Natural killer cell (primary cell): ENCODE measurements around the gene TRIM37. TPM values are rescaled to one million over a fixed set of nuclear protein-coding genes. Genes with fewer than 3 reads are reported as not detected.
"Not testable (repeated sequence)": the region's sequence is repeated elsewhere in the genome, so short reads cannot be mapped to it uniquely, and the experiment has no call there.

Source experiments
- ATAC-seq, 3 donors: fragments of 150-1000 bp in 2 of 3; fragments of 200-7000 bp in 1 of 3; cut with Tn5 transposase; 1 replicate in 1 of 3; 2 replicates in 2 of 3; pipeline ENCODE4 v1.10.0; 2021; ENCODE audit warnings: mild to moderate bottlenecking in 2 of 3, moderate library complexity in 2 of 3
- DNase-seq, 2 donors: peaks; one replicate each; pipeline versions ENCODE4 v3.0.0 to v3.0.0-alpha.2; 2013 to 2021; ENCODE audit warnings: mixed read lengths in 1 of 2
- H3K27ac ChIP-seq: one replicate; pipeline ENCODE4 v1.5.1; 2013; ENCODE audit warnings: mild to moderate bottlenecking, low read length
- H3K27me3 ChIP-seq: one replicate; pipeline ENCODE4 v1.6.1; 2013; ENCODE audit warnings: low read length; ENCODE audit not compliant: control insufficient read depth, insufficient read depth
- H3K36me3 ChIP-seq: one replicate; pipeline ENCODE4 v1.6.1; 2013; ENCODE audit warnings: low read length; ENCODE audit not compliant: control insufficient read depth, insufficient read depth
- H3K4me1 ChIP-seq: one replicate; pipeline ENCODE4 v1.6.1; 2013; ENCODE audit warnings: low read length; ENCODE audit not compliant: control insufficient read depth, insufficient read depth
- H3K4me3 ChIP-seq: one replicate; pipeline ENCODE4 v1.5.1; 2013; ENCODE audit warnings: low read length
- H3K9me3 ChIP-seq: one replicate; pipeline ENCODE4 v1.6.1; 2013; ENCODE audit warnings: low read length; ENCODE audit not compliant: control insufficient read depth, insufficient read depth
- H3K27ac Mint-ChIP-seq, 2 donors: one replicate each; pipeline ENCODE4 v1.8.0; 2022; ENCODE audit warnings: mild to moderate bottlenecking in 2 of 2, mixed read lengths in 2 of 2, moderate library complexity in 1 of 2
- H3K27me3 Mint-ChIP-seq, 2 donors: one replicate each; pipeline ENCODE4 v1.8.0; 2022; ENCODE audit warnings: low read depth in 2 of 2, mixed read lengths in 2 of 2
- H3K36me3 Mint-ChIP-seq: one replicate; pipeline ENCODE4 v1.8.0; 2022; ENCODE audit warnings: mixed read lengths
- H3K4me1 Mint-ChIP-seq, 2 donors: one replicate each; pipeline ENCODE4 v1.8.0; 2022; ENCODE audit warnings: mixed read lengths in 2 of 2
- H3K4me3 Mint-ChIP-seq: one replicate; pipeline ENCODE4 v1.8.0; 2022; ENCODE audit warnings: mild to moderate bottlenecking, moderate library complexity, mixed read lengths
- H3K9me3 Mint-ChIP-seq, 2 donors: one replicate each; pipeline ENCODE4 v1.8.0; 2022; ENCODE audit warnings: mixed read lengths in 2 of 2
- CTCF ChIP-seq: fragments of 200-600 bp; IDR thresholded peaks from one replicate; pipeline ENCODE4 v1.8.0; 2022; ENCODE audit warnings: antibody characterized with exemption
- WGBS: methylation state at CpG from one replicate; pipeline ENCODE4 v1.1.7; 2013; ENCODE audit warnings: missing lambda C conversion rate; ENCODE audit not compliant: insufficient coverage; 5-methylcytosine and 5-hydroxymethylcytosine counted together
- intact Hi-C: fragments of 100-400 bp; cut with micrococcal nuclease; formaldehyde crosslinking; loops from one replicate; pipeline ENCODE4 v1.14.2; 2022
- total RNA-seq, 4 donors: library from RNA; stranded (reverse); fragments of 120-200 nt in 1 of 4; gene quantifications; one replicate each; pipeline versions ENCODE4 v1.2.3 to v1.2.4, GENCODE V29; 2013 to 2022

TRIM37 gene
- total RNA-seq, 3 donors from 2014 or later (not counting 1 experiment from before 2014, with no cell fraction given): 20.4 to 26.1 (median 21.9) TPM

- no peak for ATAC-seq
- no peaks in the 10 kb centered on the region for H3K36me3 Mint-ChIP-seq
- 83% methylated on average over 1 of the region's 2 CpGs for WGBS
Measured at GRCh38 chr17:59149051-59149450, 42.4 kb upstream of the TRIM37 start.

GRCh38 chr17:59145571-59146096, 39.0 kb upstream of the TRIM37 start:
- H3K9me3 Mint-ChIP-seq: no peaks in the 10 kb centered on the region
- Histone ChIP-seq H3K27me3 (no peaks in the 10 kb centered on the region), H3K36me3 (no peaks in the 10 kb centered on the region), H3K4me1 (no peaks in the 10 kb centered on the region), H3K27ac (no peak overlapping the region), H3K9me3 (no peaks in the 10 kb centered on the region), H3K4me3 (no peak overlapping the region)
- ATAC-seq (no peak), DNase-seq (no peak)
- no peaks in the 10 kb centered on the region for H3K27me3 Mint-ChIP-seq
- H3K4me1 Mint-ChIP-seq: peaks cover 11 to 12% of the 10 kb centered on the region in 2 donors
- H3K4me3 Mint-ChIP-seq: no peak overlapping the region
- TF ChIP-seq CTCF: no peak
- WGBS: 99% methylated on average over 4 of the region's 4 CpGs
- no peaks in the 10 kb centered on the region for H3K36me3 Mint-ChIP-seq
- intact Hi-C loops: no loop called here
- H3K27ac Mint-ChIP-seq: no peak overlapping the region

More at GRCh38 chr17:59149051-59149450, 42.4 kb upstream of the TRIM37 start:
- Histone ChIP-seq H3K27me3 (no peaks in the 10 kb centered on the region), H3K27ac (no peak overlapping the region), H3K4me1 (peaks cover 6% of the 10 kb centered on the region), H3K36me3 (no peaks in the 10 kb centered on the region), H3K4me3 (no peak overlapping the region), H3K9me3 (no peaks in the 10 kb centered on the region)
- no peak for DNase-seq
- intact Hi-C loops: no loop called here
- TF ChIP-seq CTCF: no peak
- H3K27me3 Mint-ChIP-seq: no peaks in the 10 kb centered on the region
- no peak overlapping the region for H3K4me3 Mint-ChIP-seq
- no peak overlapping the region for H3K27ac Mint-ChIP-seq
- peaks cover 21% of the 10 kb centered on the region in 2 donors for H3K4me1 Mint-ChIP-seq
- H3K9me3 Mint-ChIP-seq: no peaks in the 10 kb centered on the region

- no peak for TF ChIP-seq CTCF
- H3K4me3 ChIP-seq: no peak overlapping the region
- H3K27me3 ChIP-seq: no peaks in the 10 kb centered on the region
- ATAC-seq (no peak), DNase-seq (no peak)
- no peak overlapping the region for H3K27ac Mint-ChIP-seq
- intact Hi-C loops: no loop called here
- H3K27ac ChIP-seq: no peak overlapping the region
- H3K4me3 Mint-ChIP-seq: no peak overlapping the region
- WGBS: 100% methylated on average over 1 of the region's 1 CpG
- no peaks in the 10 kb centered on the region for H3K9me3 Mint-ChIP-seq
- no peaks in the 10 kb centered on the region for H3K36me3 ChIP-seq
- no peaks in the 10 kb centered on the region for H3K9me3 ChIP-seq
- H3K4me1 Mint-ChIP-seq: peaks cover 6 to 10% of the 10 kb centered on the region in 2 donors
- no peaks in the 10 kb centered on the region for H3K36me3 Mint-ChIP-seq
- no peaks in the 10 kb centered on the region for H3K27me3 Mint-ChIP-seq
- no peaks in the 10 kb centered on the region for H3K4me1 ChIP-seq
Measured at GRCh38 chr17:59141860-59142259, 35.2 kb upstream of the TRIM37 start.

- H3K27ac Mint-ChIP-seq: no peak overlapping the region
- TF ChIP-seq CTCF: no peak
- H3K4me1 Mint-ChIP-seq: peaks cover 0 to 4% of the 10 kb centered on the region in 2 donors
- 100% methylated on average over 4 of the region's 4 CpGs for WGBS
- Histone ChIP-seq H3K4me1 (no peaks in the 10 kb centered on the region), H3K36me3 (no peaks in the 10 kb centered on the region), H3K27me3 (no peaks in the 10 kb centered on the region), H3K4me3 (no peak overlapping the region), H3K27ac (no peak overlapping the region), H3K9me3 (no peaks in the 10 kb centered on the region)
- H3K36me3 Mint-ChIP-seq: no peaks in the 10 kb centered on the region
- H3K27me3 Mint-ChIP-seq: no peaks in the 10 kb centered on the region
- H3K9me3 Mint-ChIP-seq: no peaks in the 10 kb centered on the region
- DNase-seq (no peak), ATAC-seq (no peak)
- intact Hi-C loops: no loop called here
- no peak overlapping the region for H3K4me3 Mint-ChIP-seq
Measured at GRCh38 chr17:59139939-59140338, 33.3 kb upstream of the TRIM37 start.

GRCh38 chr17:59138339-59138738, 31.7 kb upstream of the TRIM37 start:
- H3K27ac Mint-ChIP-seq, H3K4me1 ChIP-seq, DNase-seq, H3K27me3 Mint-ChIP-seq, H3K36me3 ChIP-seq, H3K4me1 Mint-ChIP-seq, H3K27ac ChIP-seq, H3K4me3 Mint-ChIP-seq, H3K9me3 Mint-ChIP-seq, ATAC-seq, H3K4me3 ChIP-seq, H3K27me3 ChIP-seq, intact Hi-C loops, H3K36me3 Mint-ChIP-seq, H3K9me3 ChIP-seq: not testable (repeated sequence)
- WGBS: 96% methylated on average over 10 of the region's 10 CpGs
